B cell (primary cell): ENCODE results near the gene STMN3. TPM values are rescaled to one million over a fixed set of nuclear protein-coding genes. Genes with fewer than 3 reads are reported as not detected.

ENCODE experiments used
- ATAC-seq: fragments of 200-7000 bp; cut with Tn5 transposase; one replicate; pipeline ENCODE4 v1.10.0; 2021; ENCODE audit warnings: low read depth, mild to moderate bottlenecking, moderate number of reproducible peaks, moderate library complexity
- CTCF ChIA-PET: fragments of 350-600 bp; sonication (Branson Sonifier 250); formaldehyde crosslinking; loops from one replicate; lab custom pipeline; 2021; ENCODE audit warnings: antibody characterized with exemption, inconsistent platforms; lab: Charles Lee
- POLR2A ChIA-PET: fragments of 350-600 bp; sonication (Branson Sonifier 250); formaldehyde crosslinking; loops from one replicate; lab custom pipeline; 2021; ENCODE audit warnings: antibody characterized with exemption; lab: Charles Lee
- DNase-seq: peaks from one replicate; pipeline ENCODE4 v3.0.0; 2013
- H2AFZ ChIP-seq: 2 replicates; pipeline ENCODE4 v1.6.1; 2012; ENCODE audit warnings: mild to moderate bottlenecking, low read depth, low read length; ENCODE audit not compliant: insufficient read depth, poor library complexity, severe bottlenecking
- H3K27ac ChIP-seq, 2 donors: 1 replicate in 1 of 2; 2 replicates in 1 of 2; pipeline ENCODE4 v1.5.1; 2012 to 2013; ENCODE audit warnings: low read length in 2 of 2, mild to moderate bottlenecking in 2 of 2, moderate library complexity in 1 of 2
- H3K27me3 ChIP-seq, 4 experiments: fragments of 200-600 bp in 1 of 4; sonication (generic) in 1 of 4; replicated peaks in 1 of 4; 1 replicate in 2 of 4; 2 replicates in 2 of 4; pipeline versions ENCODE4 v1.6.1 to v1.7.0; 2013 to 2016; ENCODE audit warnings: low read length in 3 of 4, mild to moderate bottlenecking in 2 of 4, mixed read lengths in 1 of 4, moderate library complexity in 1 of 4; ENCODE audit not compliant: insufficient read depth in 4 of 4, control insufficient read depth in 3 of 4; ENCODE audit errors: control extremely low read depth in 1 of 4
- H3K36me3 ChIP-seq, 2 experiments: replicated peaks in 1 of 2; 1 replicate in 1 of 2; 2 replicates in 1 of 2; pipeline versions ENCODE4 v1.6.1 to v1.7.1; 2013; ENCODE audit warnings: low read length in 1 of 2; ENCODE audit not compliant: insufficient read depth in 2 of 2, control insufficient read depth in 1 of 2; ENCODE audit errors: control extremely low read depth in 1 of 2, extremely low read depth in 1 of 2
- H3K4me1 ChIP-seq, 2 donors: fragments of 200-600 bp in 1 of 2; sonication (generic) in 1 of 2; 1 replicate in 1 of 2; 2 replicates in 1 of 2; pipeline versions ENCODE4 v1.5.1 to v1.6.1; 2013 to 2017; ENCODE audit warnings: low read length in 2 of 2; ENCODE audit not compliant: control insufficient read depth in 2 of 2, insufficient read depth in 2 of 2
- H3K4me2 ChIP-seq: replicated peaks from 2 replicates; pipeline ENCODE3; 2012; ENCODE audit warnings: mild to moderate bottlenecking, low read depth, low read length; ENCODE audit not compliant: poor library complexity, severe bottlenecking
- H3K4me3 ChIP-seq, 5 experiments: fragments of 200-600 bp in 1 of 5; sonication (generic) in 1 of 5; 1 replicate in 3 of 5; 2 replicates in 2 of 5; pipeline versions ENCODE4 v1.5.1 to v1.7.0; 2011 to 2016; ENCODE audit warnings: low read length in 4 of 5, mild to moderate bottlenecking in 4 of 5, low read depth in 2 of 5, control low read depth in 1 of 5, moderate library complexity in 1 of 5; ENCODE audit not compliant: insufficient read depth in 1 of 5; ENCODE audit errors: control extremely low read depth in 1 of 5, extremely low read depth in 1 of 5
- H3K79me2 ChIP-seq: fragments of 200-600 bp; sonication (generic); one replicate; pipeline ENCODE4 v1.6.0; 2016; ENCODE audit warnings: low read length; ENCODE audit not compliant: control insufficient read depth, insufficient read depth
- H3K9ac ChIP-seq: fragments of 200-600 bp; sonication (generic); 2 replicates; pipeline ENCODE4 v1.6.1; 2017; ENCODE audit warnings: mild to moderate bottlenecking, low read length, moderate library complexity
- H3K9me3 ChIP-seq, 3 donors: one replicate each; pipeline versions ENCODE4 v1.6.1 to v1.7.1; 2013; ENCODE audit warnings: low read length in 2 of 3; ENCODE audit not compliant: control insufficient read depth in 2 of 3, insufficient read depth in 1 of 3; ENCODE audit errors: control extremely low read depth in 1 of 3
- H4K20me1 ChIP-seq: 2 replicates; pipeline ENCODE4 v1.6.0; 2012; ENCODE audit warnings: mild to moderate bottlenecking, low read length; ENCODE audit not compliant: insufficient read depth, control insufficient read depth, poor library complexity, severe bottlenecking
- H3K27ac Mint-ChIP-seq: one replicate; pipeline ENCODE4 v1.8.0; 2021; ENCODE audit warnings: mixed read lengths
- H3K27me3 Mint-ChIP-seq: one replicate; pipeline ENCODE4 v1.8.0; 2021; ENCODE audit warnings: mixed read lengths
- H3K4me1 Mint-ChIP-seq: one replicate; pipeline ENCODE4 v1.8.0; 2021; ENCODE audit warnings: mixed read lengths
- H3K4me3 Mint-ChIP-seq: one replicate; pipeline ENCODE4 v1.8.0; 2021; ENCODE audit warnings: mixed read lengths
- H3K9me3 Mint-ChIP-seq: one replicate; pipeline ENCODE4 v1.8.0; 2022; ENCODE audit warnings: mixed read lengths; ENCODE audit not compliant: insufficient read depth
- EZH2 ChIP-seq: IDR thresholded peaks from 2 replicates; pipeline ENCODE4 v1.6.1; 2012; ENCODE audit warnings: borderline replicate concordance, low read depth, mild to moderate bottlenecking, moderate library complexity, low read length; ENCODE audit not compliant: insufficient read depth, poor library complexity, severe bottlenecking
- WGBS: methylation state at CpG from one replicate; pipeline ENCODE4 v1.1.5; 2013; ENCODE audit warnings: missing lambda C conversion rate; ENCODE audit not compliant: insufficient coverage; 5-methylcytosine and 5-hydroxymethylcytosine counted together
- intact Hi-C: fragments of 100-400 bp; cut with micrococcal nuclease; formaldehyde crosslinking; loops from one replicate; pipeline ENCODE4 v1.10.0; 2022
- polyA plus RNA-seq: library from polyadenylated mRNA; depleted of rRNA; stranded (reverse); fragments of >200 nt; gene quantifications from 2 replicates; pipeline ENCODE4 v1.2.3, GENCODE V29; 2012
- total RNA-seq, 2 donors: library from RNA; stranded (reverse); fragments of 120-200 nt in 1 of 2; gene quantifications; 1 replicate in 1 of 2; 2 replicates in 1 of 2; pipeline versions ENCODE4 v1.2.3 to v1.2.4, GENCODE V29; 2013 to 2022
- TF ChIP-seq, protein P1 (sequence below): fragments of 200-600 bp; IDR thresholded peaks from one replicate; pipeline ENCODE4 v1.8.0; 2022; ENCODE audit warnings: antibody characterized with exemption, mild to moderate bottlenecking

Gene STMN3
- total and polyA plus RNA-seq, 2 donors (not counting 1 experiment from before 2014, with no cell fraction given): 35.0 to 59.4 TPM

DNA sequence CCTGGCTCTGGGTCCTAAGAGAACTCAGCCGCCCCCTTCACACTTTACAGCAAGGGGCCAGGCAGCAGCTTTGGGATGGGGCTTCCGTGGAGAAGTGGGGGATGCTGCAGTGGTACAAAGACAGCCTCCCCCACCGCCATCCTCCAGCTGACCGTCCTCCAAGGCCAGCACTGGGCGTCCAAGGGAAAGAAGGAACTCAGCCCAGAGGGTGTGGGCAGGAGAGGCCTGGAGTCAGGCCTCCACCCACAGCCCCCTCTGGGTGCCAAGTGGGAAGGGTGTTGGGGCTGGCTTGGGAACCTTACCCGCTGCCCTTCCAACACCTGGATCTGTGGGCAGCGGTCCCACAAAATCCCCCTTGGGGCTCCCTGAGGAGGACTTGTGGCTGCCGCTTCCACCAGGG lies 13.1 kb downstream of the STMN3 start:
- ChIA-PET CTCF (interaction anchor here (2.2 kb wide), 1 partner anchor 102 kb away, joined by 8 read pairs; no protein-coding TSS in a partner anchor), POLR2A (interaction anchor here (0.9 to 4.0 kb wide), 4 partner anchors 10 to 18 kb away, joined by 3 to 31 read pairs (median 24); partner anchors contain the start of genes GMEB2 and RTEL1)
- intact Hi-C loops: loop anchor here (5.0 kb wide), 1 partner anchor 58 kb away; no protein-coding TSS in a partner anchor
- peak overlapping the region; percentile 80 to 82 for H3K27ac ChIP-seq
- peak overlapping the region; percentile 90 for H3K4me2 ChIP-seq
- peaks cover 2% of the 10 kb centered on the region for H3K9me3 Mint-ChIP-seq
- H3K4me1 ChIP-seq: peaks cover 40 to 60% of the 10 kb centered on the region in 2 donors
- ATAC-seq (no peak), DNase-seq (no peak)
- H2AFZ ChIP-seq: no peak overlapping the region
- peaks cover 40% of the 10 kb centered on the region for H3K4me1 Mint-ChIP-seq
- peak overlapping the region; percentile 100 for H3K27ac Mint-ChIP-seq
- 80% methylated on average over 2 of the region's 8 CpGs for WGBS
- peak overlapping the region; percentile 98 for H3K9ac ChIP-seq
- no peaks in the 10 kb centered on the region for H3K27me3 Mint-ChIP-seq
- TF ChIP-seq, protein P1, sequence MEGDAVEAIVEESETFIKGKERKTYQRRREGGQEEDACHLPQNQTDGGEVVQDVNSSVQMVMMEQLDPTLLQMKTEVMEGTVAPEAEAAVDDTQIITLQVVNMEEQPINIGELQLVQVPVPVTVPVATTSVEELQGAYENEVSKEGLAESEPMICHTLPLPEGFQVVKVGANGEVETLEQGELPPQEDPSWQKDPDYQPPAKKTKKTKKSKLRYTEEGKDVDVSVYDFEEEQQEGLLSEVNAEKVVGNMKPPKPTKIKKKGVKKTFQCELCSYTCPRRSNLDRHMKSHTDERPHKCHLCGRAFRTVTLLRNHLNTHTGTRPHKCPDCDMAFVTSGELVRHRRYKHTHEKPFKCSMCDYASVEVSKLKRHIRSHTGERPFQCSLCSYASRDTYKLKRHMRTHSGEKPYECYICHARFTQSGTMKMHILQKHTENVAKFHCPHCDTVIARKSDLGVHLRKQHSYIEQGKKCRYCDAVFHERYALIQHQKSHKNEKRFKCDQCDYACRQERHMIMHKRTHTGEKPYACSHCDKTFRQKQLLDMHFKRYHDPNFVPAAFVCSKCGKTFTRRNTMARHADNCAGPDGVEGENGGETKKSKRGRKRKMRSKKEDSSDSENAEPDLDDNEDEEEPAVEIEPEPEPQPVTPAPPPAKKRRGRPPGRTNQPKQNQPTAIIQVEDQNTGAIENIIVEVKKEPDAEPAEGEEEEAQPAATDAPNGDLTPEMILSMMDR: no peak
- TF ChIP-seq EZH2: no peak
- H3K79me2 ChIP-seq: peaks cover 17% of the 10 kb centered on the region
- peak overlapping the region; percentile 94 for H3K4me3 Mint-ChIP-seq
- no peaks in the 10 kb centered on the region for H3K36me3 ChIP-seq
- H4K20me1 ChIP-seq: no peaks in the 10 kb centered on the region
- H3K9me3 ChIP-seq: peaks cover 0 to 3% (median 0%) of the 10 kb centered on the region in 3 donors
- no peaks in the 10 kb centered on the region for H3K27me3 ChIP-seq
- H3K4me3 ChIP-seq: peak overlapping the region in 4 of 5 experiments; percentile 47 to 97 (median 90)
